ENCODE measurements around the gene SLC26A11. TPM values are rescaled to one million over a fixed set of nuclear protein-coding genes. Genes with fewer than 3 reads are reported as not detected.

SLC26A11 gene
- total RNA-seq, 1 experiment from 2014 or later, result 26.5 TPM

DNA sequence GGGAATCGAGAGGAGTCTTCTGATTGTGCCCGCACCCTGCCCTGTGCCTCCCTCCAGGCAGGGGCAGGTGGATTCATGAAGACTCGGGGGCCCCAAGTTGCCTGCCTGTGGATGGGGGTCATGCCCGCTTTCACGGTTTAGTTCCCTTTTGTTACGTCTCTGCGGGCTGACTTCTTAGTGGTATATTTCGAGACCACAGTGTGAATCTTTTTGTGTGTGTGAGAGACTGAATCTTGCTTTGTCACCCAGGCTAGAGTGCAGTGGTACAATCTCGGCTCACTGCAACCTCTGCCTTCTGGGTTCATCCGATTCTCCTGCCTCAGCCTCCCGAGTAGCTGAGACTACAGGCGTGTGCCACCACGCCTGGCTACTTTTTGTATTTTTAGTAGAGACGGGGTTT is 22.3 kb downstream of the SLC26A11 start:
- no CpG with 5 or more reads among the region's 14 CpGs for WGBS (ENCODE audit: extremely low coverage, insufficient read length, low lambda C conversion rate)
- no peak overlapping the region for H3K56ac ChIP-seq (ENCODE audit: insufficient read length, low read depth, low read length)
- Mint-ChIP-seq H3K27me3 (ENCODE audit: low read depth) (no peaks in the 10 kb centered on the region; the same call in 1 of the 2 replicates), H3K4me3 (no peak overlapping the region), H3K4me1 (no peaks in the 10 kb centered on the region), H3K27ac (peak overlapping the region in 1 of 3 experiments; percentile 13; a peak in 2 of 7 replicates), H3K9me3 (no peaks in the 10 kb centered on the region), H3K36me3 (ENCODE audit: insufficient read depth in 1 of 3, low read depth in 3 of 3) (peaks cover 10 to 52% (median 33%) of the 10 kb centered on the region in 3 experiments)
- H4K20me1 ChIP-seq (ENCODE audit: control insufficient read depth, insufficient read depth, insufficient read length), result no peaks in the 10 kb centered on the region
- H2BK120ac ChIP-seq (ENCODE audit: low read depth, low read length, poor library complexity, severe bottlenecking), result no peak overlapping the region
- H3K23me2 ChIP-seq (ENCODE audit: insufficient read length, low read depth, low read length, poor library complexity, severe bottlenecking), result no peaks in the 10 kb centered on the region
- no peaks in the 10 kb centered on the region for H3K79me1 ChIP-seq (ENCODE audit: insufficient read depth, low read depth, low read length, poor library complexity, severe bottlenecking)
- no peak overlapping the region for H4K5ac ChIP-seq (ENCODE audit: insufficient read length, low read depth, low read length)
- H2BK5ac ChIP-seq (ENCODE audit: insufficient read length, low read length), result no peak overlapping the region
- H4K91ac ChIP-seq (ENCODE audit: insufficient read length, low read depth, low read length), result no peak overlapping the region
- H2BK20ac ChIP-seq (ENCODE audit: low read depth, low read length, poor library complexity, severe bottlenecking), result no peak overlapping the region
- H3K23ac ChIP-seq (ENCODE audit: insufficient read length, low read depth, low read length), result no peak overlapping the region
- H4K8ac ChIP-seq (replicated peaks; ENCODE audit: insufficient read length, low read depth, low read length), result no peak overlapping the region
- H3K4me2 ChIP-seq (ENCODE audit: insufficient read depth, insufficient read length, low read length), result no peak overlapping the region
- no peak overlapping the region for H2AK5ac ChIP-seq (ENCODE audit: insufficient read length, low read length)
- no peak for DNase-seq
- no peak overlapping the region for H3K27ac ChIP-seq (ENCODE audit: insufficient read length, low read depth, low read length)
- TF ChIP-seq, protein P1, sequence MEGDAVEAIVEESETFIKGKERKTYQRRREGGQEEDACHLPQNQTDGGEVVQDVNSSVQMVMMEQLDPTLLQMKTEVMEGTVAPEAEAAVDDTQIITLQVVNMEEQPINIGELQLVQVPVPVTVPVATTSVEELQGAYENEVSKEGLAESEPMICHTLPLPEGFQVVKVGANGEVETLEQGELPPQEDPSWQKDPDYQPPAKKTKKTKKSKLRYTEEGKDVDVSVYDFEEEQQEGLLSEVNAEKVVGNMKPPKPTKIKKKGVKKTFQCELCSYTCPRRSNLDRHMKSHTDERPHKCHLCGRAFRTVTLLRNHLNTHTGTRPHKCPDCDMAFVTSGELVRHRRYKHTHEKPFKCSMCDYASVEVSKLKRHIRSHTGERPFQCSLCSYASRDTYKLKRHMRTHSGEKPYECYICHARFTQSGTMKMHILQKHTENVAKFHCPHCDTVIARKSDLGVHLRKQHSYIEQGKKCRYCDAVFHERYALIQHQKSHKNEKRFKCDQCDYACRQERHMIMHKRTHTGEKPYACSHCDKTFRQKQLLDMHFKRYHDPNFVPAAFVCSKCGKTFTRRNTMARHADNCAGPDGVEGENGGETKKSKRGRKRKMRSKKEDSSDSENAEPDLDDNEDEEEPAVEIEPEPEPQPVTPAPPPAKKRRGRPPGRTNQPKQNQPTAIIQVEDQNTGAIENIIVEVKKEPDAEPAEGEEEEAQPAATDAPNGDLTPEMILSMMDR (conservative IDR thresholded peaks at IDR 0.05), result no peak
- H3T11ph ChIP-seq (ENCODE audit: low read length), result no peak overlapping the region
- H3K27me3 ChIP-seq (ENCODE audit: insufficient read depth, low read length), result no peaks in the 10 kb centered on the region
- H3K79me2 ChIP-seq (ENCODE audit: insufficient read depth, low read length), result no peaks in the 10 kb centered on the region
- no peak overlapping the region for H3K18ac ChIP-seq (ENCODE audit: insufficient read length, low read depth, low read length)
- H2BK12ac ChIP-seq (ENCODE audit: insufficient read length, low read depth, low read length), result no peak overlapping the region
- no peaks in the 10 kb centered on the region for H3K4me1 ChIP-seq (ENCODE audit: insufficient read depth, low read length)
- no peaks in the 10 kb centered on the region for H3K9me3 ChIP-seq (ENCODE audit: control insufficient read depth, low read depth, low read length)
- no peak overlapping the region for H3K14ac ChIP-seq (ENCODE audit: insufficient read depth, low read length)
- no peak overlapping the region for H3K9ac ChIP-seq (ENCODE audit: extremely low read depth, insufficient read length, low read length)
- no peak overlapping the region for H2AFZ ChIP-seq (ENCODE audit: low read length)
- no peak overlapping the region for H2BK15ac ChIP-seq (ENCODE audit: low read depth, low read length)
- no peak overlapping the region for H3K4ac ChIP-seq (ENCODE audit: low read depth, low read length)
